Natural killer cell (primary cell): ENCODE measurements around the gene BTNL3. TPM values are rescaled to one million over a fixed set of nuclear protein-coding genes. Genes with fewer than 3 reads are reported as not detected.
A peak's percentile ranks its signal among the peaks of the same experiment; 100 is the strongest.

Source experiments
- ATAC-seq, 3 donors: fragments of 150-1000 bp in 2 of 3; fragments of 200-7000 bp in 1 of 3; cut with Tn5 transposase; 1 replicate in 1 of 3; 2 replicates in 2 of 3; pipeline ENCODE4 v1.10.0; 2021; ENCODE audit warnings: mild to moderate bottlenecking in 2 of 3, moderate library complexity in 2 of 3
- DNase-seq, 2 donors: peaks; one replicate each; pipeline versions ENCODE4 v3.0.0 to v3.0.0-alpha.2; 2013 to 2021; ENCODE audit warnings: mixed read lengths in 1 of 2
- H3K27ac ChIP-seq: one replicate; pipeline ENCODE4 v1.5.1; 2013; ENCODE audit warnings: mild to moderate bottlenecking, low read length
- H3K27me3 ChIP-seq: one replicate; pipeline ENCODE4 v1.6.1; 2013; ENCODE audit warnings: low read length; ENCODE audit not compliant: control insufficient read depth, insufficient read depth
- H3K36me3 ChIP-seq: one replicate; pipeline ENCODE4 v1.6.1; 2013; ENCODE audit warnings: low read length; ENCODE audit not compliant: control insufficient read depth, insufficient read depth
- H3K4me1 ChIP-seq: one replicate; pipeline ENCODE4 v1.6.1; 2013; ENCODE audit warnings: low read length; ENCODE audit not compliant: control insufficient read depth, insufficient read depth
- H3K4me3 ChIP-seq: one replicate; pipeline ENCODE4 v1.5.1; 2013; ENCODE audit warnings: low read length
- H3K9me3 ChIP-seq: one replicate; pipeline ENCODE4 v1.6.1; 2013; ENCODE audit warnings: low read length; ENCODE audit not compliant: control insufficient read depth, insufficient read depth
- H3K27ac Mint-ChIP-seq, 2 donors: one replicate each; pipeline ENCODE4 v1.8.0; 2022; ENCODE audit warnings: mild to moderate bottlenecking in 2 of 2, mixed read lengths in 2 of 2, moderate library complexity in 1 of 2
- H3K27me3 Mint-ChIP-seq, 2 donors: one replicate each; pipeline ENCODE4 v1.8.0; 2022; ENCODE audit warnings: low read depth in 2 of 2, mixed read lengths in 2 of 2
- H3K36me3 Mint-ChIP-seq: one replicate; pipeline ENCODE4 v1.8.0; 2022; ENCODE audit warnings: mixed read lengths
- H3K4me1 Mint-ChIP-seq, 2 donors: one replicate each; pipeline ENCODE4 v1.8.0; 2022; ENCODE audit warnings: mixed read lengths in 2 of 2
- H3K4me3 Mint-ChIP-seq: one replicate; pipeline ENCODE4 v1.8.0; 2022; ENCODE audit warnings: mild to moderate bottlenecking, moderate library complexity, mixed read lengths
- H3K9me3 Mint-ChIP-seq, 2 donors: one replicate each; pipeline ENCODE4 v1.8.0; 2022; ENCODE audit warnings: mixed read lengths in 2 of 2
- CTCF ChIP-seq: fragments of 200-600 bp; IDR thresholded peaks from one replicate; pipeline ENCODE4 v1.8.0; 2022; ENCODE audit warnings: antibody characterized with exemption
- WGBS: methylation state at CpG from one replicate; pipeline ENCODE4 v1.1.7; 2013; ENCODE audit warnings: missing lambda C conversion rate; ENCODE audit not compliant: insufficient coverage; 5-methylcytosine and 5-hydroxymethylcytosine counted together
- intact Hi-C: fragments of 100-400 bp; cut with micrococcal nuclease; formaldehyde crosslinking; loops from one replicate; pipeline ENCODE4 v1.14.2; 2022
- total RNA-seq, 4 donors: library from RNA; stranded (reverse); fragments of 120-200 nt in 1 of 4; gene quantifications; one replicate each; pipeline versions ENCODE4 v1.2.3 to v1.2.4, GENCODE V29; 2013 to 2022

Gene BTNL3
- total RNA-seq, 3 donors from 2014 or later (not counting 1 experiment from before 2014, with no cell fraction given), result not detected

GRCh38 chr5:181054138-181054537 is 65.5 kb downstream of the BTNL3 start:
- Mint-ChIP-seq H3K27ac (no peak overlapping the region), H3K4me1 (peaks cover 22% of the 10 kb centered on the region in 2 donors), H3K4me3 (peak overlapping the region; percentile 75), H3K36me3 (no peaks in the 10 kb centered on the region), H3K9me3 (no peaks in the 10 kb centered on the region), H3K27me3 (peaks cover 62 to 82% of the 10 kb centered on the region in 2 donors)
- Histone ChIP-seq H3K36me3 (no peaks in the 10 kb centered on the region), H3K4me3 (no peak overlapping the region), H3K9me3 (no peaks in the 10 kb centered on the region), H3K4me1 (peaks cover 8% of the 10 kb centered on the region), H3K27ac (no peak overlapping the region), H3K27me3 (peaks cover 32% of the 10 kb centered on the region)
- intact Hi-C loops, result no loop called here
- no peak for DNase-seq
- WGBS, result 28% methylated on average over 6 of the region's 7 CpGs
- ATAC-seq, result no peak
- TF ChIP-seq CTCF, result no peak

GRCh38 chr5:181054871-181055459 is 66.3 kb downstream of the BTNL3 start:
- H3K4me1 Mint-ChIP-seq, result peaks cover 22% of the 10 kb centered on the region in 2 donors
- no peaks in the 10 kb centered on the region for H3K36me3 Mint-ChIP-seq
- TF ChIP-seq CTCF, result no peak
- no peak for DNase-seq
- H3K4me3 Mint-ChIP-seq, result peak overlapping the region; percentile 75
- H3K27ac Mint-ChIP-seq, result no peak overlapping the region
- no peaks in the 10 kb centered on the region for H3K36me3 ChIP-seq
- no peaks in the 10 kb centered on the region for H3K9me3 ChIP-seq
- WGBS, result 51% methylated on average over 7 of the region's 7 CpGs
- H3K4me1 ChIP-seq, result peaks cover 8% of the 10 kb centered on the region
- no peak overlapping the region for H3K27ac ChIP-seq
- ATAC-seq, result no peak
- H3K4me3 ChIP-seq, result no peak overlapping the region
- intact Hi-C loops, result no loop called here
- H3K27me3 Mint-ChIP-seq, result peaks cover 64 to 81% of the 10 kb centered on the region in 2 donors
- H3K9me3 Mint-ChIP-seq, result no peaks in the 10 kb centered on the region
- peaks cover 29% of the 10 kb centered on the region for H3K27me3 ChIP-seq

Other genes with a start within 250 kb of the BTNL3 start
- not detected for gene OR2Y1, start 248.8 kb upstream of the BTNL3 start, total RNA-seq
- 100 to 1,000 TPM; 105 to 149 (median 130) TPM for gene MGAT1, start 186.0 kb upstream of the BTNL3 start, total RNA-seq
- gene ZFP62, start 127.6 kb upstream of the BTNL3 start, total RNA-seq, result 10 to 100 TPM; 16.6 to 21.0 (median 20.3) TPM
- under 1 TPM in 1 of 3 donors, not detected in 2; 0.75 TPM for gene BTNL8, start 89.7 kb upstream of the BTNL3 start, total RNA-seq
- gene BTNL9, start 51.4 kb downstream of the BTNL3 start, total RNA-seq, result under 1 TPM in 1 of 3 donors, not detected in 2; 0.54 TPM
- gene OR2V1, start 142.3 kb downstream of the BTNL3 start, total RNA-seq, result not detected
- not detected for gene OR2V2, start 158.7 kb downstream of the BTNL3 start, total RNA-seq
- 1 to 10 TPM in 1 of 3 donors, under 1 TPM in 1, not detected in 1; 0.73 to 1.2 TPM for gene TRIM7, start 216.3 kb downstream of the BTNL3 start, total RNA-seq
- gene TRIM41, start 234.4 kb downstream of the BTNL3 start, total RNA-seq, result 10 to 100 TPM; 33.4 to 41.6 (median 36.0) TPM